GM18858 (cell line): ENCODE measurements around the gene VSTM2B.
A peak's percentile ranks its signal among the peaks of the same experiment; 100 is the strongest.

ENCODE experiments used
- ATAC-seq: cut with Tn5 transposase; IDR thresholded peaks from one replicate; pipeline ENCODE4 v1.9.1; 2021; ENCODE audit not compliant: unreplicated experiment

The VSTM2B gene

GRCh38 chr19:29587059-29587458 lies 61.3 kb downstream of the VSTM2B start:
- ATAC-seq: no peak

- peak; percentile 97 for ATAC-seq
Observed at GRCh38 chr19:29587518-29587986, 61.8 kb downstream of the VSTM2B start.

GRCh38 chr19:29588095-29588494 lies 62.3 kb downstream of the VSTM2B start:
- ATAC-seq: no peak

GRCh38 chr19:29590278-29590677 lies 64.5 kb downstream of the VSTM2B start:
- no peak for ATAC-seq

- ATAC-seq: no peak
Observed at GRCh38 chr19:29591670-29592069, 65.9 kb downstream of the VSTM2B start.

GRCh38 chr19:29593869-29594268 lies 68.1 kb downstream of the VSTM2B start:
- no peak for ATAC-seq

GRCh38 chr19:29596080-29596727 lies 70.4 kb downstream of the VSTM2B start:
- no peak for ATAC-seq

GRCh38 chr19:29596885-29597525 lies 71.2 kb downstream of the VSTM2B start:
- ATAC-seq: no peak

- ATAC-seq: no peak
Observed at GRCh38 chr19:29598036-29598435, 72.2 kb downstream of the VSTM2B start.

GRCh38 chr19:29598496-29598895 lies 72.7 kb downstream of the VSTM2B start:
- ATAC-seq: no peak

- ATAC-seq: no peak
Observed at GRCh38 chr19:29603308-29603707, 77.5 kb downstream of the VSTM2B start.

GRCh38 chr19:29605653-29606419 lies 80.0 kb downstream of the VSTM2B start, which contains the start of gene POP4:
POP4 (plus strand) TSS chr19:29606283; CDS start chr19:29606319, 36 bp downstream.
- ATAC-seq: peak; percentile 46

- ATAC-seq: no peak
Observed at GRCh38 chr19:29606420-29606747, 80.6 kb downstream of the VSTM2B start.

- no peak for ATAC-seq
Observed at GRCh38 chr19:29609636-29610035, 83.8 kb downstream of the VSTM2B start.

GRCh38 chr19:29610213-29610573 lies 84.4 kb downstream of the VSTM2B start:
- no peak for ATAC-seq

- ATAC-seq: peak; percentile 79
Observed at GRCh38 chr19:29610574-29611271, 84.9 kb downstream of the VSTM2B start.

- ATAC-seq: no peak
Observed at GRCh38 chr19:29612121-29612520, 86.3 kb downstream of the VSTM2B start.

GRCh38 chr19:29612801-29613595 lies 87.2 kb downstream of the VSTM2B start:
- ATAC-seq: no peak

GRCh38 chr19:29614046-29614445 lies 88.3 kb downstream of the VSTM2B start:
- ATAC-seq: no peak
